Fibroblast of villous mesenchyme (primary cell): ENCODE measurements around the gene CEACAM4. TPM values are rescaled to one million over a fixed set of nuclear protein-coding genes. Genes with fewer than 3 reads are reported as not detected.

Experiments
- DNase-seq: peaks from one replicate; pipeline ENCODE4 v3.0.0-alpha.2; 2010; ENCODE audit warnings: low read depth
- H3K4me3 ChIP-seq: 2 replicates; pipeline ENCODE4 v1.5.1; 2011; ENCODE audit warnings: low read depth, mild to moderate bottlenecking, low read length
- CTCF ChIP-seq: IDR thresholded peaks from 2 replicates; pipeline ENCODE4 v1.5.1; 2012; ENCODE audit warnings: low read depth, mild to moderate bottlenecking, low read length; ENCODE audit not compliant: insufficient read depth
- total RNA-seq: library from RNA; depleted of rRNA; stranded (reverse); fragments of >200 nt; gene quantifications from 2 replicates; pipeline ENCODE4 v1.2.3, GENCODE V29; 2012

CEACAM4 gene
- total RNA-seq, 1 donor: not detected

- no peak overlapping the region for H3K4me3 ChIP-seq
- peak; percentile 70 for DNase-seq
- peak; percentile 98 for TF ChIP-seq CTCF
Measured at GRCh38 chr19:41597600-41598041, 29.3 kb downstream of the CEACAM4 start.

DNA sequence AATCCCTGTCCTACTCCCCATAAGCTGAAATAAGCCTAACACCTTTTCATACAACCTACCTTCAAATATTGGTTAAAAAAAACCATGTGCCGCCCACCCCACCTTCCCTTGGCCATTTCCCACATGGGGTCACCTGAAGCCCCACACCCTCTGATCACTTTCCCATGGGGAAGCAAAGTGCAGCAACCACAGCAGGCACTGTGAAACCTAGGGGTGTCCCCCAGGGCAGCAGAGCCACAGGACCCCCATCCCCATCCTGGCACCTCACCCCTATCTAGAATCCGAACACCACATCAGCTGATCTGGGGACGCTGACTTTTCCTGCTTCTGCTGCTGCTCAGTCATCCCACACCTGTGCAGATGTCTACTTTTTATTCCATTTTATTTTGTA lies 31.0 kb downstream of the CEACAM4 start:
- TF ChIP-seq CTCF: no peak
- H3K4me3 ChIP-seq: no peak overlapping the region
- no peak for DNase-seq

- peak; percentile 78 for DNase-seq
- peak; percentile 67 for TF ChIP-seq CTCF
Measured at GRCh38 chr19:41595258-41595889, 31.5 kb downstream of the CEACAM4 start.

GRCh38 chr19:41591951-41592562 lies 34.8 kb downstream of the CEACAM4 start:
- TF ChIP-seq CTCF: no peak
- no peak for DNase-seq
- H3K4me3 ChIP-seq: no peak overlapping the region

More at GRCh38 chr19:41595258-41595889, 31.5 kb downstream of the CEACAM4 start:
- no peak overlapping the region for H3K4me3 ChIP-seq

- DNase-seq: no peak
- no peak overlapping the region for H3K4me3 ChIP-seq
- TF ChIP-seq CTCF: no peak
Measured at GRCh38 chr19:41590936-41591335, 35.9 kb downstream of the CEACAM4 start.

- no peak for TF ChIP-seq CTCF
- DNase-seq: no peak
- H3K4me3 ChIP-seq: no peak overlapping the region
Measured at GRCh38 chr19:41589371-41589770, 37.5 kb downstream of the CEACAM4 start.
